WI38 (cell line): ENCODE measurements around the gene PLAC9.
A peak's percentile ranks its signal among the peaks of the same experiment; 100 is the strongest.

Experiments used
- H3K4me3 ChIP-seq: 2 replicates; pipeline ENCODE4 v1.5.1; 2011; ENCODE audit warnings: low read depth, mild to moderate bottlenecking, control low read depth, low read length
- CTCF ChIP-seq: IDR thresholded peaks from 2 replicates; pipeline ENCODE4 v1.5.1; 2012; ENCODE audit warnings: low read depth, mild to moderate bottlenecking, control low read depth, low read length

The PLAC9 gene

GRCh38 chr10:80133206-80133605 is 676 bp downstream of the PLAC9 start:
- peak overlapping the region; percentile 60 for H3K4me3 ChIP-seq
- no peak for TF ChIP-seq CTCF

GRCh38 chr10:80133687-80134086 is 1.2 kb downstream of the PLAC9 start:
- H3K4me3 ChIP-seq, result peak overlapping the region; percentile 60

GRCh38 chr10:80136134-80136571 is 3.6 kb downstream of the PLAC9 start:
- H3K4me3 ChIP-seq, result no peak overlapping the region
- TF ChIP-seq CTCF, result no peak

- no peak for TF ChIP-seq CTCF
- H3K4me3 ChIP-seq, result no peak overlapping the region
Observed at GRCh38 chr10:80137031-80137862, 4.7 kb downstream of the PLAC9 start.

GRCh38 chr10:80137920-80138319 is 5.4 kb downstream of the PLAC9 start:
- H3K4me3 ChIP-seq, result no peak overlapping the region
- no peak for TF ChIP-seq CTCF

GRCh38 chr10:80139265-80139664 is 6.7 kb downstream of the PLAC9 start:
- no peak for TF ChIP-seq CTCF
- H3K4me3 ChIP-seq, result no peak overlapping the region

GRCh38 chr10:80140251-80140650 is 7.7 kb downstream of the PLAC9 start:
- H3K4me3 ChIP-seq, result no peak overlapping the region
- no peak for TF ChIP-seq CTCF
